BJ (cell line): ENCODE data around the gene IL17RA. TPM values are rescaled to one million over a fixed set of nuclear protein-coding genes. Genes with fewer than 3 reads are reported as not detected.

Experiments used
- CTCF ChIA-PET: fragments of 350-600 bp; formaldehyde crosslinking; extraction: SDS; loops from one replicate; lab custom pipeline; 2021; ENCODE audit warnings: antibody characterized with exemption, inconsistent platforms; lab: Yijun Ruan, JAX
- POLR2A ChIA-PET: fragments of 300-600 bp; sonication (Branson Sonifier 250); formaldehyde crosslinking; extraction: SDS; loops from one replicate; lab custom pipeline; 2021; ENCODE audit warnings: antibody characterized with exemption; lab: Charles Lee
- DNase-seq: peaks from one replicate; pipeline ENCODE4 v3.0.0-alpha.2; 2011; ENCODE audit warnings: low read depth
- H3K27me3 ChIP-seq: 2 replicates; pipeline ENCODE4 v1.6.0; 2011; ENCODE audit warnings: low read length; ENCODE audit not compliant: control insufficient read depth, insufficient read depth
- H3K36me3 ChIP-seq: 2 replicates; pipeline ENCODE4 v1.5.1; 2011; ENCODE audit warnings: low read length; ENCODE audit not compliant: control insufficient read depth, insufficient read depth
- H3K4me3 ChIP-seq: 2 replicates; pipeline ENCODE4 v1.5.1; 2011; ENCODE audit warnings: low read depth, mild to moderate bottlenecking, control low read depth, low read length
- CTCF ChIP-seq: IDR thresholded peaks from 2 replicates; pipeline ENCODE4 v1.5.1; 2011; ENCODE audit warnings: low read depth, mild to moderate bottlenecking, control low read depth, inconsistent platforms, low read length, moderate library complexity; ENCODE audit not compliant: insufficient read depth
- polyA plus RNA-seq: library from polyadenylated mRNA; depleted of rRNA; stranded (reverse); fragments of >200 nt; gene quantifications from 2 replicates; pipeline ENCODE4 v1.2.3, GENCODE V29; 2011

The IL17RA gene
- polyA plus RNA-seq, 1 experiment = 27.0 TPM

- ChIA-PET CTCF (interaction anchor here (1.4 kb wide), 1 partner anchor 34 kb away, joined by 4 read pairs; no protein-coding TSS in a partner anchor), POLR2A (no interaction called here)
- Histone ChIP-seq H3K4me3 (no peak overlapping the region), H3K36me3 (peaks cover 12% of the 10 kb centered on the region), H3K27me3 (no peaks in the 10 kb centered on the region)
- DNase-seq = no peak
- TF ChIP-seq CTCF = no peak
Observed at GRCh38 chr22:17137170-17137569, 52.4 kb downstream of the IL17RA start.

- H3K4me3 ChIP-seq = no peak overlapping the region
- H3K27me3 ChIP-seq = no peaks in the 10 kb centered on the region
- CTCF ChIA-PET = interaction anchor here (1.4 kb wide), 1 partner anchor 34 kb away, joined by 4 read pairs; no protein-coding TSS in a partner anchor
- TF ChIP-seq CTCF = no peak
- peaks cover 14% of the 10 kb centered on the region for H3K36me3 ChIP-seq
- DNase-seq = no peak
- POLR2A ChIA-PET = no interaction called here
Observed at GRCh38 chr22:17137861-17138425, 53.1 kb downstream of the IL17RA start.

GRCh38 chr22:17138513-17138912 lies 53.7 kb downstream of the IL17RA start:
- CTCF ChIA-PET = no interaction called here

GRCh38 chr22:17140022-17140421 lies 55.2 kb downstream of the IL17RA start:
- POLR2A ChIA-PET = no interaction called here
- H3K36me3 ChIP-seq = peaks cover 20% of the 10 kb centered on the region
- no peaks in the 10 kb centered on the region for H3K27me3 ChIP-seq
- TF ChIP-seq CTCF = no peak
- CTCF ChIA-PET = no interaction called here
- no peak overlapping the region for H3K4me3 ChIP-seq
- DNase-seq = no peak

More at GRCh38 chr22:17138513-17138912, 53.7 kb downstream of the IL17RA start:
- H3K4me3 ChIP-seq = no peak overlapping the region
- POLR2A ChIA-PET = no interaction called here
- no peak for TF ChIP-seq CTCF
- H3K27me3 ChIP-seq = no peaks in the 10 kb centered on the region
- DNase-seq = no peak
- peaks cover 16% of the 10 kb centered on the region for H3K36me3 ChIP-seq

- ChIA-PET CTCF (interaction anchor here (1.4 to 1.8 kb wide), 2 partner anchors 9 to 30 kb away, joined by 4 to 5 read pairs; no protein-coding TSS in a partner anchor), POLR2A (no interaction called here)
- DNase-seq = no peak
- Histone ChIP-seq H3K36me3 (peaks cover 18% of the 10 kb centered on the region), H3K4me3 (no peak overlapping the region), H3K27me3 (no peaks in the 10 kb centered on the region)
- TF ChIP-seq CTCF = no peak
Observed at GRCh38 chr22:17140826-17141766, 56.3 kb downstream of the IL17RA start.
